ENCODE measurements around the gene MEF2B. TPM values are rescaled to one million over a fixed set of nuclear protein-coding genes. Genes with fewer than 3 reads are reported as not detected.

MEF2B gene
- total and polyA plus RNA-seq, 10 of the 15 experiments (the other 5 are each of a cell fraction or from before 2014, with no cell fraction given), result 0.09 to 33.0 (median 8.9) TPM

- no peak for TF ChIP-seq STAT3 (IDR thresholded peaks at IDR 0.05; ENCODE audit: low read depth, low read length)
- no peak for TF ChIP-seq ETV6 (conservative IDR thresholded peaks at IDR 0.05 in 1 of 2, IDR thresholded peaks at IDR 0.05 in 1 of 2; ENCODE audit: borderline replicate concordance in 1 of 2, low read depth in 1 of 2)
- TF ChIP-seq, protein P1, sequence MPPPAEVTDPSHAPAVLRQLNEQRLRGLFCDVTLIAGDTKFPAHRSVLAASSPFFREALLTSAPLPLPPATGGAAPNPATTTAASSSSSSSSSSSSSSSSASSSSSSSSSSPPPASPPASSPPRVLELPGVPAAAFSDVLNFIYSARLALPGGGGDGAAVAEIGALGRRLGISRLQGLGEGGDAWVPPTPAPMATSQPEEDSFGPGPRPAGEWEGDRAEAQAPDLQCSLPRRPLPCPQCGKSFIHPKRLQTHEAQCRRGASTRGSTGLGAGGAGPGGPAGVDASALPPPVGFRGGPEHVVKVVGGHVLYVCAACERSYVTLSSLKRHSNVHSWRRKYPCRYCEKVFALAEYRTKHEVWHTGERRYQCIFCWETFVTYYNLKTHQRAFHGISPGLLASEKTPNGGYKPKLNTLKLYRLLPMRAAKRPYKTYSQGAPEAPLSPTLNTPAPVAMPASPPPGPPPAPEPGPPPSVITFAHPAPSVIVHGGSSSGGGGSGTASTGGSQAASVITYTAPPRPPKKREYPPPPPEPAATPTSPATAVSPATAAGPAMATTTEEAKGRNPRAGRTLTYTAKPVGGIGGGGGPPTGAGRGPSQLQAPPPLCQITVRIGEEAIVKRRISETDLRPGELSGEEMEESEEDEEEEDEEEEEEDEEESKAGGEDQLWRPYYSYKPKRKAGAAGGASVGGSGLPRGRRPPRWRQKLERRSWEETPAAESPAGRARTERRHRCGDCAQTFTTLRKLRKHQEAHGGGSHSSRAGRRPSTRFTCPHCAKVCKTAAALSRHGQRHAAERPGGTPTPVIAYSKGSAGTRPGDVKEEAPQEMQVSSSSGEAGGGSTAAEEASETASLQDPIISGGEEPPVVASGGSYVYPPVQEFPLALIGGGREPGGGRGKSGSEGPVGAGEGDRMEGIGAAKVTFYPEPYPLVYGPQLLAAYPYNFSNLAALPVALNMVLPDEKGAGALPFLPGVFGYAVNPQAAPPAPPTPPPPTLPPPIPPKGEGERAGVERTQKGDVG (CRISPR knock-in tag; IDR thresholded peaks at IDR 0.05), result no peak
- no peak for TF ChIP-seq BRCA1 (IDR thresholded peaks at IDR 0.05; ENCODE audit: low read depth, low read length)
- TF ChIP-seq CREB1 (IDR thresholded peaks at IDR 0.05; ENCODE audit: low read depth), result peak; percentile 45; the same call in 1 of the 2 replicates
- TF ChIP-seq TCF3 (IDR thresholded peaks at IDR 0.05; ENCODE audit: borderline replicate concordance, insufficient read depth, low read depth, low read length), result no peak
- peak in 1 of 2 experiments; percentile 32; a peak in 1 of 3 replicates for TF ChIP-seq EGR1 (IDR thresholded peaks at IDR 0.05; ENCODE audit: borderline replicate concordance in 1 of 2, low read depth in 2 of 2, low read length in 2 of 2)
- TF ChIP-seq PKNOX1 (IDR thresholded peaks at IDR 0.05), result no peak
- TF ChIP-seq ZNF687 (IDR thresholded peaks at IDR 0.05), result no peak
- no peak for TF ChIP-seq IKZF2 (IDR thresholded peaks at IDR 0.05)
- no peak for TF ChIP-seq KDM1A (IDR thresholded peaks at IDR 0.05; ENCODE audit: borderline replicate concordance)
- TF ChIP-seq, protein P2, sequence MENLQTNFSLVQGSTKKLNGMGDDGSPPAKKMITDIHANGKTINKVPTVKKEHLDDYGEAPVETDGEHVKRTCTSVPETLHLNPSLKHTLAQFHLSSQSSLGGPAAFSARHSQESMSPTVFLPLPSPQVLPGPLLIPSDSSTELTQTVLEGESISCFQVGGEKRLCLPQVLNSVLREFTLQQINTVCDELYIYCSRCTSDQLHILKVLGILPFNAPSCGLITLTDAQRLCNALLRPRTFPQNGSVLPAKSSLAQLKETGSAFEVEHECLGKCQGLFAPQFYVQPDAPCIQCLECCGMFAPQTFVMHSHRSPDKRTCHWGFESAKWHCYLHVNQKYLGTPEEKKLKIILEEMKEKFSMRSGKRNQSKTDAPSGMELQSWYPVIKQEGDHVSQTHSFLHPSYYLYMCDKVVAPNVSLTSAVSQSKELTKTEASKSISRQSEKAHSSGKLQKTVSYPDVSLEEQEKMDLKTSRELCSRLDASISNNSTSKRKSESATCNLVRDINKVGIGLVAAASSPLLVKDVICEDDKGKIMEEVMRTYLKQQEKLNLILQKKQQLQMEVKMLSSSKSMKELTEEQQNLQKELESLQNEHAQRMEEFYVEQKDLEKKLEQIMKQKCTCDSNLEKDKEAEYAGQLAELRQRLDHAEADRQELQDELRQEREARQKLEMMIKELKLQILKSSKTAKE (IDR thresholded peaks at IDR 0.05; ENCODE audit: low read depth, poor library complexity, severe bottlenecking), result no peak
- TF ChIP-seq ZNF217 (IDR thresholded peaks at IDR 0.05), result no peak
- no peak for TF ChIP-seq PAX5 (IDR thresholded peaks at IDR 0.05; ENCODE audit: borderline replicate concordance, low read depth, low read length)
- no peak for TF ChIP-seq RBBP5 (conservative IDR thresholded peaks at IDR 0.05)
- no peak for TF ChIP-seq ASH2L (IDR thresholded peaks at IDR 0.05; ENCODE audit: borderline replicate concordance, low read depth)
- 0 out of 2 replicates have a peak, but pooled peaks have one; percentile 34 for TF ChIP-seq MTA3 (IDR thresholded peaks at IDR 0.05; ENCODE audit: borderline replicate concordance, low read length)
- TF ChIP-seq FOXK2 (IDR thresholded peaks at IDR 0.05), result no peak
Observed at GRCh38 chr19:19203012-19203856, 33.2 kb upstream of the MEF2B start, which contains the start of gene NR2C2AP (continued).
